ENCODE data around the gene JMJD1C.
A peak's percentile ranks its signal among the peaks of the same experiment; 100 is the strongest.

The JMJD1C gene

GRCh38 chr10:63323701-63324494, 141.9 kb downstream of the JMJD1C start:
- TF ChIP-seq ZFX (IDR thresholded peaks at IDR 0.05), result no peak
- TF ChIP-seq CTCF (conservative IDR thresholded peaks at IDR 0.05), result no peak
- no peak overlapping the region for H3K27ac ChIP-seq

GRCh38 chr10:63320683-63321082, 145.1 kb downstream of the JMJD1C start:
- no peak for TF ChIP-seq CTCF (conservative IDR thresholded peaks at IDR 0.05)
- no peak for TF ChIP-seq ZFX (IDR thresholded peaks at IDR 0.05)

DNA sequence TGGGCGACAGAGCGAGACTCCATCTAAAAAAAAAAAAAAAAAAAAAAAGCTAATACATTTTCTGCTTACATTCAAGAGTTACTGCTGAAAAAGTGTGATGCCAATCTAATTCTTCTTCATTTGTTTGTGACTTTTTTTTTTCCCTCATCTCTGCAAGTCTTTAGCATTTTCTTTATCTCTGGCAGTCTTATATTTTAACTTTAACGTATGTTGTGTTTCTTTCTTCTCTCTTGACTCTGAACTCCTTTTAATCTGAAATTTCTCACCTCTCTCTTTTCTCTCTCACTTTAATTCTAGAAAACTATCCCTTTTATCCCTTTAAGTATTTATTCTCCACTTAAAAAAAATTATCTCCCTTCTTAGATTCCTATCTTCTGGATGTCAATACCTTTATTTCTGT, 146.5 kb downstream of the JMJD1C start:
- no peak for TF ChIP-seq CTCF (conservative IDR thresholded peaks at IDR 0.05)
- no peak for TF ChIP-seq ZFX (IDR thresholded peaks at IDR 0.05)
- H3K27ac ChIP-seq, result no peak overlapping the region

More at GRCh38 chr10:63320683-63321082, 145.1 kb downstream of the JMJD1C start:
- H3K27ac ChIP-seq, result no peak overlapping the region

DNA sequence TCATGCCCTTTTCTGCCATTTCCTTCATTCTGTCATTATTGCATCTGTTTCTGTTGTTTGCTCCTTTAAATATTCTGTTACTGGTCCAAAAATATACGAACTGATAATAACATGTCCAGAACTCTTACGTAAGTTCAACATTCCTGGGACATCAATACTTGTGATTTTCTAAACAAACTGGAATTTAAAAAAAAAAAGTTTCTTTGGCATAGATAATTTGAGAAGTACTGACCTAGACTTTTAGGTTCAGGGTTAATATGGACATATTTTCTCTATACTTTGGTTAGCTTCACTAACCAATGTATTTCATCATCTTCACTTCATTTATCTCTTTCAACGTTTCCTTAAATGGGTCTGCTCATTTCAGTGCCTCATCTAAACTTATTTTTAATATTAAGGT, 147.3 kb downstream of the JMJD1C start:
- TF ChIP-seq CTCF (conservative IDR thresholded peaks at IDR 0.05), result no peak
- no peak for TF ChIP-seq ZFX (IDR thresholded peaks at IDR 0.05)

DNA sequence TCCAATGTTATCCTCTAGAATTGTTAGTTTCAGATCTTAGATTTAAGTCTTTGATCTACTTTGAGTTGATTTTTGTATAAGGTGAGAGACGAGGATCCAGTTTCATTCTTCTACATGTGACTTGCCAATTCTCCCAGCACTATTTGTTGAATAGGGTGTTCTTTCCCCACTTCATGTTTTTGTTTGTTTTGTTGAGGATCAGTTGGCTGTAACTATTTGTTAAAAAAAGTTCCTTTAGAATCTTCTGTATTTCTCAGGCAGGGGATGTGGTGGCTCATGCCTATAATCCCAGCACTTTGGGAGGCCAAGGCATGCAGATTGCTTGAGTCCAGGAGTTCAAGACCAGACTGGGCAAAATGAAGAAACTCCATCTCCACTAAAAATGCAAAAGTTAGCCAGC, 151.8 kb downstream of the JMJD1C start:
- peak overlapping the region; percentile 24; the same call in 1 of the 2 replicates for H3K27ac ChIP-seq
- TF ChIP-seq ZFX (IDR thresholded peaks at IDR 0.05) (no peak), CTCF (conservative IDR thresholded peaks at IDR 0.05) (no peak)

More for the DNA sequence above, 147.3 kb downstream of the JMJD1C start:
- no peak overlapping the region for H3K27ac ChIP-seq

GRCh38 chr10:63313066-63313717, 152.6 kb downstream of the JMJD1C start:
- no peak for TF ChIP-seq CTCF (conservative IDR thresholded peaks at IDR 0.05)
- TF ChIP-seq ZFX (IDR thresholded peaks at IDR 0.05), result no peak
- H3K27ac ChIP-seq, result no peak overlapping the region

GRCh38 chr10:63308628-63309027, 157.1 kb downstream of the JMJD1C start:
- TF ChIP-seq CTCF (conservative IDR thresholded peaks at IDR 0.05), result no peak
- no peak for TF ChIP-seq ZFX (IDR thresholded peaks at IDR 0.05)
- no peak overlapping the region for H3K27ac ChIP-seq

Measured in C4-2B (cell line).